Panc1 (cell line): Measurements from ENCODE around the gene HBS1L. TPM values are rescaled to one million over a fixed set of nuclear protein-coding genes. Genes with fewer than 3 reads are reported as not detected.

Experiments
- ATAC-seq: fragments of 200-7000 bp; cut with Tn5 transposase; 2 replicates; pipeline ENCODE4 v1.9.1; 2020; ENCODE audit warnings: mild to moderate bottlenecking, moderate library complexity
- BruUV-seq: library from RNA; stranded (reverse); fragments of 400-500 nt; replicated peaks from 2 replicates; lab custom pipeline; 2021; lab: Mats Ljungman, UMichigan
- CTCF ChIA-PET: fragments of 300-600 bp; sonication (Branson Sonifier 250); formaldehyde crosslinking; loops from one replicate; lab custom pipeline; 2022; ENCODE audit warnings: antibody characterized with exemption; lab: Charles Lee
- POLR2A ChIA-PET: fragments of 300-600 bp; sonication (Branson Sonifier 250); formaldehyde crosslinking; loops from one replicate; lab custom pipeline; 2022; ENCODE audit warnings: antibody characterized with exemption; lab: Charles Lee
- DNase-seq: peaks from one replicate; pipeline ENCODE4 v3.0.0-alpha.2; 2010; ENCODE audit warnings: low read depth, low spot score
- H3K27ac ChIP-seq: 2 replicates; pipeline ENCODE4 v1.5.1; 2011; ENCODE audit warnings: mild to moderate bottlenecking, low read length, inconsistent platforms
- H3K27me3 ChIP-seq: fragments of 200-500 bp; sonication (Bioruptor generic); 2 replicates; pipeline ENCODE4 v1.6.0; 2014; ENCODE audit warnings: low read length, inconsistent platforms; ENCODE audit not compliant: control insufficient read depth, insufficient read depth
- H3K36me3 ChIP-seq: fragments of 200-500 bp; sonication (Bioruptor generic); 2 replicates; pipeline ENCODE4 v1.5.1; 2014; ENCODE audit warnings: inconsistent platforms, mild to moderate bottlenecking, low read length, moderate library complexity; ENCODE audit not compliant: control insufficient read depth, insufficient read depth
- H3K4me1 ChIP-seq: 2 replicates; pipeline ENCODE4 v1.5.1; 2011; ENCODE audit warnings: inconsistent platforms, mild to moderate bottlenecking, low read length, moderate library complexity; ENCODE audit not compliant: control insufficient read depth, insufficient read depth
- H3K4me3 ChIP-seq, 2 experiments: 2 replicates each; pipeline ENCODE4 v1.5.1; 2011 to 2012; ENCODE audit warnings: low read depth in 2 of 2, low read length in 2 of 2, mild to moderate bottlenecking in 2 of 2, inconsistent platforms in 1 of 2, moderate library complexity in 1 of 2
- H3K9me3 ChIP-seq: fragments of 200-500 bp; sonication (Bioruptor generic); 2 replicates; pipeline ENCODE4 v1.5.1; 2014; ENCODE audit warnings: low read depth, mild to moderate bottlenecking, inconsistent platforms, low read length, moderate library complexity; ENCODE audit not compliant: control insufficient read depth, insufficient read depth
- CTCF ChIP-seq: fragments of 450-650 bp; IDR thresholded peaks from 2 replicates; pipeline ENCODE4 v1.5.1; 2017; ENCODE audit warnings: mild to moderate bottlenecking
- POLR2AphosphoS5 ChIP-seq: IDR thresholded peaks from 2 replicates; pipeline ENCODE4 v1.6.1; 2012; ENCODE audit warnings: mild to moderate bottlenecking, low read depth, low read length, moderate library complexity
- REST ChIP-seq, 2 experiments: IDR thresholded peaks; 2 replicates each; pipeline ENCODE4 v1.6.1; 2011 to 2012; ENCODE audit warnings: low read depth in 2 of 2, control low read depth in 1 of 2, low read length in 1 of 2, mild to moderate bottlenecking in 1 of 2, moderate library complexity in 1 of 2; ENCODE audit not compliant: insufficient read depth in 1 of 2
- SIN3A ChIP-seq: IDR thresholded peaks from 2 replicates; pipeline ENCODE4 v1.6.1; 2012; ENCODE audit warnings: low read depth, mild to moderate bottlenecking, low read length, moderate library complexity, borderline replicate concordance; ENCODE audit not compliant: insufficient read depth
- TCF7L2 ChIP-seq: IDR thresholded peaks from 2 replicates; pipeline ENCODE4 v1.6.1; 2011; ENCODE audit warnings: mild to moderate bottlenecking, low read depth, low read length, inconsistent platforms
- in situ Hi-C: cut with HindIII; loops from 2 replicates; pipeline ENCODE4 v1.10.0; 2016; ENCODE audit warnings: low sequenced_read_pairs, low pct_unique_long_range_greater_than_20kb
- intact Hi-C: fragments of 100-400 bp; cut with micrococcal nuclease; formaldehyde crosslinking; loops from one replicate; pipeline ENCODE4 v1.10.0; 2022; ENCODE audit not compliant: unreplicated experiment
- total RNA-seq: library from RNA; stranded (reverse); gene quantifications from one replicate; pipeline ENCODE4 v1.2.1, GENCODE V29; 2021; ENCODE audit not compliant: unreplicated experiment

HBS1L gene
- total RNA-seq, 1 experiment from 2014 or later, result 79.2 TPM

DNA sequence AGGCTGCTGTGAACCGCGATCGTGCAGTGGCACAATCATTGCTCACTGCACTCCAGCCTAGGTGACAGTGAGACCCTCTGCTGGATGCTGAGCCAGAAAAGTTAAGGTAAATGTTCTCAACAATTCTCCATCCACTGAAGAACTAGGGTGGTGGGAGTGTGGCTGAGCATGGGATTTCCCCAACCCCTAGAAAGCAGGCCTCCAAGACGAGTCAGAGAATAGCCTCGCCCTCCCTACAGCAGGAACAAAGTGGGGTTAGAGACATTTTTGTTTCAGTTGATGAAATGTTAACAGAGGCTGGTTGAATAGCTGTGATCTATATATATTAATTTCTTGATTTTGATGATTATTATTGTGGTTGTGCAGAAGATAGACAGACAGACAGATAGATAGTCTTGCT is 98.6 kb downstream of the HBS1L start:
- no peak overlapping the region for H3K4me3 ChIP-seq
- CTCF ChIA-PET, result no interaction called here
- BruUV-seq, result no TSS peak
- intact Hi-C loops, result no loop called here
- no peak for ATAC-seq
- peaks cover 6% of the 10 kb centered on the region; the same call in 1 of the 2 replicates for H3K9me3 ChIP-seq
- no peaks in the 10 kb centered on the region for H3K27me3 ChIP-seq
- POLR2A ChIA-PET, result no interaction called here
- H3K4me1 ChIP-seq, result no peaks in the 10 kb centered on the region
- in situ Hi-C loops, result no loop called here
- no peak for DNase-seq
- H3K27ac ChIP-seq, result no peak overlapping the region
- no peak for TF ChIP-seq POLR2AphosphoS5
- no peak for TF ChIP-seq CTCF
- TF ChIP-seq SIN3A, result no peak
- no peak for TF ChIP-seq REST (IDR thresholded peaks at IDR 0.05; ENCODE audit: insufficient read depth in 1 of 2, low read depth in 2 of 2, low read length in 1 of 2)
- no peak for TF ChIP-seq TCF7L2
- no peaks in the 10 kb centered on the region for H3K36me3 ChIP-seq

DNA sequence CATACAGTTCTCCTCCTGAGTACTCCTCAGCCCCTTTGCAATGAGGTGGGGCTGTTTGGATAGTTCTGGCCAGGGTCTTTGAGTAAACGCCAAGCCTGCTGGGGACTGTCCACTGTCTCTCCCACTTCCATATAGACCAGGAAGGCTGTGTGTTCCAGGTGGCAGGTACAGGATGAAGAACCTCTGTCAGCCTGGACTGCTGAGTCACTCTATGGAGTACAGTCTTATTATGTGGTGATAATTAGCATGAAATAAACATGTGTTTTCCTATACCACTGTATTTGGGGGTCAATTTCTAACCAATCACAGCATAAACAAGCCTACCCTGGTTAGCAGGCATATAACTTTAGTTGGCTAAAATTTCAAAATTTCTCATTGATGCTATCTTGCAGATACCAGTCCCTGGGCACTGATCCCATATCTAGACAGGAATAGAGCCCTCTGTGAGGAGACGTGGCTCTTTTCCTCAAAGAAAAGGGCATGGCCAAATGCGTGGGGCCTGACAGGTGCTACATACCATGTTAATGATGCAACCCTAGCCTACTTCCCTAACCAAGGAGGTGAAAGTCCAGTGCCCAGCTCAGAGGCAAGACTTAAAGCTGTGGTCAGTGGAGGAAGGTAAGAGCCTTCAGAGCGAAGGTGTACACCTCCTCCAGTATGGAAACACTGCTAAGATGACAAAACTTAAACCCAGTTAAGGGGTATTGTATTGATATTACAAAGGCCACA is 100.2 kb downstream of the HBS1L start:
- BruUV-seq, result no TSS peak

More for the DNA sequence above, 100.2 kb downstream of the HBS1L start:
- DNase-seq (no peak), ATAC-seq (no peak)
- in situ Hi-C loops, result no loop called here
- intact Hi-C loops, result no loop called here
- Histone ChIP-seq H3K9me3 (no peaks in the 10 kb centered on the region), H3K27ac (no peak overlapping the region), H3K36me3 (no peaks in the 10 kb centered on the region), H3K27me3 (no peaks in the 10 kb centered on the region), H3K4me3 (no peak overlapping the region), H3K4me1 (no peaks in the 10 kb centered on the region)
- no peak for TF ChIP-seq POLR2AphosphoS5
- TF ChIP-seq REST (IDR thresholded peaks at IDR 0.05; ENCODE audit: insufficient read depth in 1 of 2, low read depth in 2 of 2, low read length in 1 of 2), result no peak
- TF ChIP-seq SIN3A, result no peak
- no peak for TF ChIP-seq TCF7L2
- no peak for TF ChIP-seq CTCF
- CTCF ChIA-PET, result no interaction called here
- POLR2A ChIA-PET, result no interaction called here
